Occipital lobe (tissue), 2 donors: Measurements from ENCODE around the gene TUBB4A. TPM values are rescaled to one million over a fixed set of nuclear protein-coding genes. Genes with fewer than 3 reads are reported as not detected.
"Not testable (repeated sequence)": the region's sequence is repeated elsewhere in the genome, so short reads cannot be mapped to it uniquely, and the experiment has no call there.

Experiments
- DNase-seq: peaks from one replicate; lab custom pipeline; 2025; lab: John Stamatoyannopoulos, UW
- total RNA-seq: library from RNA; depleted of rRNA; stranded (reverse); fragments of >200 nt; gene quantifications from one replicate; pipeline ENCODE4 v1.2.3, GENCODE V29; 2014

The TUBB4A gene
- total RNA-seq = 135 TPM

DNA sequence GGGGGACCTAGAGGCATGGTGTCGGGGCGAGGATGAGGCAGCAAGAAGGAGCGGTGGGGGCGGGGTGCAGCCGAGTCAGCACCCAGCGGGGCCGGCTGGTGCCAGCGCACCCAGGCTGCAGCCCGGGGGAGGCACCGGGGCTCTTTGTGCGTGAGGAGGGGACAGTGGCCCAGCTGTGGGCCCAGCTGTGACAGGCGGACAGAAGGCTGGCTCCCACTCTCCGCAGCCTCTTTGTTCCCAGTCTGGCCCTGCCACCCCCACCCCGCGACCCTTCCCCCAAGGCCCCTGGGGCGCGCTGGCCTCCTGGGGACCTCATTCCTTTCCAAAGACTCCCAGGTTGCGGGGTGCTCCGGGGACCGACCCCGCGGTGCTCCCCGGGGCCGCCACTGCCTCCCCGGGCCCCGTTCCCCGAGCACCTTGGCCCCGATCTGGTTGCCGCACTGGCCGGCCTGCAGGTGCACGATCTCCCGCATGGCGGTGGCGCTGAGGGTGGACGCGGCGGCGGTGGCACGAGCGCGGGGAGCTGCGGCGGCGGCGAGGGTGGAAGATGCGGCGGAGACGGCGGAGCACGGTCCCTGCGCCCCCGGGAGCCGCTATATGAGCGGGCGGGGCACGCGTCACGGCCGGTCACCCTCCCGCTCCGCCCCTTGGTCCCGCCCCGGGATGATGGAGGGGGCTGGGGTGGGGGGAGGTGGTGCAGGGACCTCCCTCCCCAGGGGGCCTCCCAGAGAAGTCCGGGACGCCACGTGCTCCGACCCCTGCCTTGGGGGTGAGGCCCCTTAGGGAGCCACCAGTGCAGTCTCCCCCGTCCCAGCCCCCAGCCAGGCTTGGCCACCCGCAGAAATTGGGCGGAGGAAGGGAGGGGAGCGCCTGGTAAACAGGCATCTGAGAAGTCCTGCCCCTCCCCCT, at the start of gene TUBB4A:
Gene TUBB4A, minus strand, starts transcription at position 570 of the 909 bp plus-strand sequence. Its CDS starts 97 bp downstream, at position 473.
- peak; percentile 75 for DNase-seq

DNA sequence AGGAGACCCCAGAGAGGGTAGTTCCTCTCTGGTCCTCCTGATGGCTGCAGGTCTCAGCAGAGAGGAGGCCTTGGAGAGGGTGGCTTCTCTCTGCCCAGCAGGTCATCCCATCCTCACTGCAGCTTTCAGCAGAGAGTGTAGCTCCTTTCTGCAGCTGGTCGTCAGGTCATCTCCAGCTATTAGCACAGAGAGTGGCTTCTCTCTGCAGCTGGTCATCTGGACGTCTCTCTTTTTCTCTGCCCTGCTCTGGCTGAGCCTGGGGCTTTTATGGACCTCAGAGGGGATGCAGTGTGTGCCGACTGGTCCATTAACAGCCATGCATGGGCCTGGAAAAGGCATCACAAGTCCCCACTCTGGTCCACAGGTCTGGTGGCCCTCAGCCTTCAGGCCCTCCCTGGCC, 49.0 kb upstream of the TUBB4A start:
- DNase-seq = no peak

DNA sequence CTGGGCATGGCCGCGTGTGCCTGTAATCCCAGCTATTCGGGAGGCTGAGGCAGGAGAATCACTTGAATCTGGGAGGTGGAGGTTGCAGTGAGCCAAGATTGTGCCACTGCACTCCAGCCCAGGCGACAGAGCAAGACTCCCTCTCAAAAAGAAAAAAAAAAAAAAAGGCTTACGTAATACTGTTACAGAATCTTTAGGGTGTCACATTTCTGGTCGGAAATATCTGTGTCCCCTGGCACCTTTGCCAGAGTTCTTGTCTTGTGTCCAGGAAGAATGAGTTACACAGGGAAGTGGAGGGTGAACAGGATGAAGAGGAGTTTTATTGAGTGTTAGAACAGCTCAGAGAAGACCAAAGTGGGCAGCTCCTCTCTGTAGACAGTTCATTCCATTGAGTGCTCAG, 48.6 kb upstream of the TUBB4A start:
- DNase-seq = not testable (repeated sequence)

DNA sequence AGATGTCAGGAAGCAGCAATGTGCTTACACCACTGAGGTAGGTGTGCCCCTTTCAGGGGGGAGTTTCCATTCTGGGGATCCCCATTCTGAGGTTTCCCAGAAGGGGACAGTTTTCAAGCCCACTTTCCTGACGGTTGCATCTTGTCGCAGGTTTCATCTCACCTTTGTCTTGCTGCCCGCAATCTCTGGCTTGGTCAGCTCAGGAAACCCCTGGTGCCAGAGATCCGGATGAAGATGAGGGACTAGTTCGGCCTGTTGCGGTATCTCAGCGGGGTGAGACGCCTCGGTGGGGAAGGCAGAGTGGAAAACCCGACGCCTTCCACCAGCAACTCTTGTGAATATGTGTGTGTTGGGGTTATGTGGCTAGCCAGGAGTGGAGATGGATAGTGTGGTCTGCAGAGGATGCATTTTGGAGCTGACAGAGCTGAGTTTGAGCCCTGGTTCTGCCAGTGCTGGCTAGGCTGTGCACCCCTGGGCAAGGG, 41.8 kb upstream of the TUBB4A start:
- DNase-seq = no peak

DNA sequence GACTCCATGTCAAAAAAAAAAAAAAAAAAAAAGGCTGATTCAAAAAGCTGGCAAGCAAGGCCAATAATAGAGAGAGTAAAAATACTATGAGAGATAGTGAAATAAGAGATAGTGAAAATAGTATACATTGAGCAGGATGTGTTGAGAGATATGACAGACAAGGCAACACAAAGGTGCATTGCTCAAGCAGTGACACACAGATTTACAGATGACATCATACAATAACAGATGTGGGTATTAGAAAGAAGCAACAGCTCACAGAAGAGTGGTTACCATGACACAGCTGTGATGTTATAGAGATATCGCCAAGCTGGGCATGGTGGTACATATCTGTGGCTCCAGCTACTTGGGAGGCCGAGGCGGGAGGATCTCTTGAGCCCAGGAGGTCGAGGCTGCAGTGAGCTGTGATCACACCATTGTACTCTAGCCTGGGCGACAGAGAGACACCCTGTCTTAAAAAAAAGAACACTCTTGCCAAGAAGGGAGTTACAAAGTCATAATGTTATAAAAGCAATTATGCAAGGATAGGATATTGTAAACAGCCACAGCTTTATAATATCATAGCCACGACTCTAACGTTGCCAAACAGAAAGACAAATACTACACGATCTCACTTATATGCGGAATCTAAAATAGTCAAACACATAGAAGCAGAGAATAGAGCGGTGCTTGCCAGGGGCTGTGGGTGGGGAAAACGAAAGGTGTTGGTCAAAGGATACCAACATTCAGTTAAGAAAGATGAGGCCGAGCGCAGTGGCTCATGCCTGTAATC, 39.0 kb upstream of the TUBB4A start:
- DNase-seq = no peak

DNA sequence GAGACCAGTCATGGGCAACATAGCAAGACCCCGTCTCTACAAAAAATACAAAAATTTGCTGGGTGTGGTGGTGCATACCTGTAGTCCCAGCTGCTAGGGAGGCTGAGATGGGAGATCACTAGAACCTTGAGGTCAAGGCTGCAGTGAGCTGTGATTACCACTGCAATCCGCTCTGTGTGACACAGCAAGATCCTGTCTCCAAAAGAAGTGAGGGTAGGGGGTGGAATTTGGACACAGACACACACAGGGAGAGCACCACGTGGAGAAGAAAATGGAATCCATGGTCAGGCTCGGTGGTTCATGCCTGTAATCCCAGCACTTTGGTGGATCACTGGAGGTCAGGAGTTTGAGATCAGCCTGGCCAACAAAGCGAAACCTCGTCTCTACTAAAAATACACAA, 37.4 kb upstream of the TUBB4A start:
- no peak for DNase-seq

DNA sequence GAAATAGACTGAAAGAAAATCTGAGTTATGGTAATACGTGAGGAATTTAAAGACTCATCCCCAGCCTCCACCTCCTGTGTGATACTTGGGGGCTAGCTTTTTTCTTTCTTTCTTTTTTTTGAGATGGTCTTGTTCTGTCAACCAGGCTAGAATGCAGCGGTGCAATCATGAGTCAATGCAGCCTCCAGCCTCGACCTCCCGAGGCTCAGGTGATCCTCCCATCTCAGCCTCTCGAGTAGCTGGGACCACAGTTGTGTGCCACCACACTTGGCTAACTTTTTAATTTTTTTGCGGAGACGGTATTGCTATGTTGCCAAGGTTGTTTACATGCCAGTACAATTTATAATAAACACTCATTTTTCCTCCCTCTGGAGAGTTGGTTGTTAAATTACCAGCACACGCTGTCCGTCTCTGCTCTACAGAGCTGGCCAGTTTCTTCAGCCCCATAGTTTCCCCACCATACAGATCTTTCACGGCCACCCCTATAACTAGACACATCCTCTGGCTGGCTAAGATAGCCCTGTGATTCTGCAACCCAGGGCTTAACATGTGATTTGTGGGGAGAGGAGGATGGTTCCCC, 33.5 kb upstream of the TUBB4A start:
- DNase-seq = no peak

DNA sequence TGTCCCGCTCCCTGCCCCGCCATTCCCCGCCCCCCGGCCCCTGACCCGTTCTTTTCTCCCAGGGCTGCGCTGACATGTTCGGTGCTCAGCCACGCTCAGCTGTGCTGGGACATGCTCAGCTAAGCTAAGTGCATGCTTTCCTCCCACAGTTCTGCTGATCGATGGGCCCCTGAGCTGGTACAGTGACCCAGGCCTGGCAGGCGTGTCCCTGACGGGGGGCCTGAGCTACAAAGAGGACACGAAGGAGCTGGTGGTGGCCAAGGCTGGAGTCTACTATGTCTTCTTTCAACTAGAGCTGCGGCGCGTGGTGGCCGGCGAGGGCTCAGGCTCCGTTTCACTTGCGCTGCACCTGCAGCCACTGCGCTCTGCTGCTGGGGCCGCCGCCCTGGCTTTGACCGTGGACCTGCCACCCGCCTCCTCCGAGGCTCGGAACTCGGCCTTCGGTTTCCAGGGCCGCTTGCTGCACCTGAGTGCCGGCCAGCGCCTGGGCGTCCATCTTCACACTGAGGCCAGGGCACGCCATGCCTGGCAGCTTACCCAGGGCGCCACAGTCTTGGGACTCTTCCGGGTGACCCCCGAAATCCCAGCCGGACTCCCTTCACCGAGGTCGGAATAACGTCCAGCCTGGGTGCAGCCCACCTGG, 32.5 kb upstream of the TUBB4A start:
- no peak for DNase-seq

DNA sequence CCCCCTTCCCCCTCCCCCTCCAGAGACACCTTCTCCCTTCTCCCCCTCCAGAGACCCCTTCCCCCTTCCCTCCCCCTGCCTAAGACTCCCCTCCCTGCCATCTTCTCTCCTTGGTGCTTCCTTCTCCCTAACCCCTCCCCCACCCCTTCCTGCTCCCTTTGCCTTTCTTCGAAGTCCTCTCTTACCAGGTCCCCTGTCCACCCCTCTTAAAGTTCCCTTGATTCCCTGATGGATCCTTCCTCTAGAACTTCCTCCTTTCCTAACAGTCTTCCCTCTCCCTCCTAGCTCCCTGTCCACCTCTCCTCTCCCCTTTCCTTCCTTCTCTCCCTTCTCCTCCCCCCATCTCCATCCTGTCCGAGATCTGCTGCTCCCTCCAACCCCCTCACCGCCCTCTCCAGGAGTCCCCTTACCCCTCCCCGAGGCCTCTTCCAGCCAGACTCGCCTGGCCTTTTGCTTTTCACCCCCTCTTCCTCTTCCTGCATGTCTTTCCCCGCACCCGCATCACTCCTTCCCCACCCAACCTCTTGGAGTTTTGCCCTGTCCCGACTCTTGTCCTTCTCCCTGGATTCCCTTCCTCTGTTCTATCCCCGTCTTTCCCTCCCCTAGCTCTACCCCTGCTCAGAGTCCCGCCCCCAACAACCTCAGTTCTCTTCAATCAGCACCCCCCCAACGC, 31.8 kb upstream of the TUBB4A start:
- no peak for DNase-seq

DNA sequence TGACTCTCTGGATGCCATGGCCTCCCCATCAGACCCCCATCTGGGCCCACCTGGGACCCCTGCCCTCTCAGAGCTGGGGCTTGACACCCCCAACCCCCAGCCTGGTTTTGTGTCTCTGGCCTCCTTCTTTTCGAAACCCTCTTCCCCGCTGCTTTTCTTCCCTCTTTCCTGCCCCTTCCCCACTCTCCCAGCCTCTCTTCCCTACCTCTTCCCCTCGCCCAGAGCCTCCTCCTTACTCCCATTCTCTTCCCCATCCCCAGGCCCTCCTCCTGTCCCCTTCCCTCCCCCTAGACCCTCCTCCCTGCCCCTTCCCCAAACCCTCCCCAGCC, 30.9 kb upstream of the TUBB4A start:
- no peak for DNase-seq

DNA sequence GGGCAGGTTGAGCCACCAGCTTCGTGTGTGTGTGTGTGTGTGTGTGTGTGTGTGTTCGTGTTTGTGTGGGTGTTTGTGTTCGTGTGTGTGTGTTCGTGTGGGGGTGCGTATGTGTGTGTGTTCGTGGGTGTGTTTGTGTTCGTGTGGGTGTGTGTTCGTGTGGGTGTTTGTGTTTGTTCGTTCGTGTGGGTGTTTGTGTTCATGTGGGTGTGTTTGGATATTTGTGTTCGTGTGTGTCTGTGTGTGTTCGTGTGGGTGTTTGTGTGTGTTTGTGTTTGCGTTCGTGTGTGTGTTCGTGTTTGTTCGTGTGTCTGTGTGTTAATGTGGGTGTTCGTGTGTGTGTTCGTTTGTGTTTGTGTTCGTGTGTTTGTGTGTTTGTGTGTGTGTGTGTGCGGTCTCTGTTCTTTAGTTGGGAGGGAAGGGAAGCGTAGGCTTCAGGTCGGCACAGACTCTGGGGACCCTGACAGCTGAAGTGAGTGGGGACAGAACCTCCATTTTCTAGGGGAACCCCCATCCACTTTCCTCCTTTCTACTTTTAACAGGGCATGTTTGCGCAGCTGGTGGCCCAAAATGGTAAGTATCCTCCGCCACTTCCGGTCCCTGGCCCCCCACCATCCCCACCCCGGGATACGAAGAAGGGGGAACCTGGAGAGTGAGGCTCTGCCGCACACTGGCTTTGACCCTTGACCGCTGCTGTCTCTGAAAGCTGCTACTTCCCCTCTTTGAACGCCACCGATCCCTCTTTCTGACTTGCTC, 30.3 kb upstream of the TUBB4A start:
- no peak for DNase-seq

DNA sequence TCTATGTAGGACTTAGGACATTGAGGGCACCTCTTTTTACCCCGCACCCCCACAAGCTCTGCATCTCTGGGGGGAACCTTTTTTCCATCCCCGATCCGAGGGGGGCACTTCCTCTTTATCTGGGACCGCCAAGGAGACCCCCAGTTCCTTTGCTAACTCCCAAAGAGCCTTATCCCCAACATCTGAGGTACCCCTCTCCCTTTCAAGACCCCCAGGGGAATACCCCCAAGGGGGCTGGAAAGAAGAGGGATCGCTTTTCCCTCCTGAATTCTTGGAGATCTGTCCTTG, 29.8 kb upstream of the TUBB4A start:
- no peak for DNase-seq

DNA sequence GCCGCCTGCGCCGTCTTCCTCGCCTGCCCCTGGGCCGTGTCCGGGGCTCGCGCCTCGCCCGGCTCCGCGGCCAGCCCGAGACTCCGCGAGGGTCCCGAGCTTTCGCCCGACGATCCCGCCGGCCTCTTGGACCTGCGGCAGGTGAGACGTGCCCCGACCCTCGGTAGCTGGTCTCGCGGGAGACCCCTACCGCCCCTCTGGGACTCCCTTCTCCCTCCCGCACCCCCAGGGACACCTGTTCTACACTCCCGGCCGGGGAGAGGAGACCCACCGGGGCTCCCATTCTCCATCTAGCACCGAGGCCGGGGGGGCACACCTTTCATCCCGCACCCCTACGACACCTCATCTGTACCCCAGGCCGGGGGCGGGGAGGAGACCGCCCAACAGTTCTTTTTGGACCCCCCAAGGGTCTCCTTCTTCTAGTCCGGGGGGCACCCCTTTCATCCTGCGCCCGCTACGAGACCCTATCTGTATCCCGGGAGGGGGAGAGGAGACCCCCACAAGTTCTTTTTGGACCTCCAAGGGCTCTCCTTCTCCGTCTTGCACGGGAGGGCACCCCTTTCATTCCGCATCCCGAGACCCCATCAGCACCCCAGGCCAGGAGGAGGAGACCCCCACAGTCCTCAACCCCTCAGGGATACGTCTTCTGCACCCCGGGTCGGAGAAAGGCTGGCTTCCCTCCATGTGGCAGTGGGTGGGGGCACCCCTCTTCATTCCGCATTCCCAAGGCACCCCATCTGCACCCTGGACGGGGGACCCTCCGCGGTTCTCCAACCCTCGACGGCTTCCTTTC, 29.2 kb upstream of the TUBB4A start:
- DNase-seq = no peak

DNA sequence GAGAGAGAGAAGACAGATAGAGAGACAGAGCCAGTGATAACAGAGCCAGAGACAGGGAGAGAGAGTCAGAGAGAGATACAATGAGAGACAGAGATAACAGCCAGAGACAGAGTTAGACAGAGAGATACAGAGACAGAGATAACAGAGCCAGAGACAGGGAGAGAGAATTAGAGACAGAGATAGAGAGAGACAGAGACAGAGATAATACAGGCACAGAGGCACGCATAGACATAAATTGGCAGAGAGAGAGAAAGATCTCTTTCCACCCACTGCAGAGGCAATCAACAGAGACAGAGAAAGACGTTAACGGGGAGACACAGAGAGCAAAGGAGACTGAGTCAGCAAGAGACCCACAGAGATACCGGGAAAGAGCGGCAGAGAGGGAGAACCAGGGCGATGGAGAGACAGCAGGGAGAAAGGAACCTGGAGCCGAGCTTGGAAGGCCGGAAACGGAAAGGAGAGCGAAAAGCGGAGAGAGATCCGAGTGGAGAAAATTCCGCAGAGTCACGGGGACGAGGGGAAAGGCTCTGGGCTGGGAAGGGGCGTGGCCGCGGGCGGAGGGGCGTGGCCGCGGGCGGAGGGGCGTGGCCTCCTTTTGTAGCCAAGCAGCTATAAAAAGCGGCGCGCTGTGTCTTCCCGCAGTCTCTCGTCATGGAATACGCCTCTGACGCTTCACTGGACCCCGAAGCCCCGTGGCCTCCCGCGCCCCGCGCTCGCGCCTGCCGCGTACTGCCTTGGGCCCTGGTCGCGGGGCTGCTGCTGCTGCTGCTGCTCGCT, 28.5 kb upstream of the TUBB4A start, which contains the start of gene TNFSF9:
Gene TNFSF9, plus strand, starts transcription at position 641 of the 777 bp plus-strand sequence. Its CDS starts 11 bp downstream, at position 652.
- DNase-seq = peak; percentile 92

DNA sequence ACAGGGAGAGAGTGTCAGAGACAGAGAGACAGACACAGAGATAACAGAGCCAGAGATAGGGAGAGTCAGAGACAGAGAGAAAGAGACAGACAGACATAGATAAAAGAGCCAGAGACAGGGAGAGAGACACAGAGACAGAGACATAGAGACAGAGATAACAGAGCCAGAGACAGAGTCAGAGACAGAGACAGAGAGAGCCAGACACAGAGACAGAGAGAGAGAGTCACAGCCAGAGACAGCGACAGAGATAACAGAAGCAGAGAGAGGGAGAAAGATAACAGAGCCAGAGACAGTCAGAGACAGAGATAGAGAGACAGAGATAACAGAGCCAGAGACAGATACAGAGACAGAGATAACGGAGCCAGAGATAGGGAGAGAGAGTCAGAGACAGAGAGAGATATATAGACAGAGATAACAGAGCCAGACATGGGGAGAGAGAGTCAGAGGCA, 27.9 kb upstream of the TUBB4A start:
- no peak for DNase-seq

DNA sequence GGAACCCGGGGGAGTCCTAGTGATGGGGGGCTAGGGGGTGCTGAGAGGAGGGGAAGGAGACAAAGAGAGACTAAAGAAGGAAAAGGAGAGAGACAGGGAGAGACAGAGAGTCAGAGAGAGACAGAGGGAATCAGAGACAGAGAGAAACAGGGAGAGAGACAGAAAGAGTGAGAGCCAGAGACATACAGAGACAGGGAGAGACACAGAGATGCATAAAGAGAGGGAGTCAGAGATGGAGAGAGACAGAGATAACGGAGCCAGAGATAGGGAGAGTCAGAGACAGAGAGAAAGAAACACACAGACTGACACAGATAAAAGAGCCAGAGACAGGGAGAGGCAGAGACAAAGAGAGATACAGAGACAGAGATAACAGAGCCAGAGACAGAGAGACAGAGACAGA, 27.2 kb upstream of the TUBB4A start:
- no peak for DNase-seq

DNA sequence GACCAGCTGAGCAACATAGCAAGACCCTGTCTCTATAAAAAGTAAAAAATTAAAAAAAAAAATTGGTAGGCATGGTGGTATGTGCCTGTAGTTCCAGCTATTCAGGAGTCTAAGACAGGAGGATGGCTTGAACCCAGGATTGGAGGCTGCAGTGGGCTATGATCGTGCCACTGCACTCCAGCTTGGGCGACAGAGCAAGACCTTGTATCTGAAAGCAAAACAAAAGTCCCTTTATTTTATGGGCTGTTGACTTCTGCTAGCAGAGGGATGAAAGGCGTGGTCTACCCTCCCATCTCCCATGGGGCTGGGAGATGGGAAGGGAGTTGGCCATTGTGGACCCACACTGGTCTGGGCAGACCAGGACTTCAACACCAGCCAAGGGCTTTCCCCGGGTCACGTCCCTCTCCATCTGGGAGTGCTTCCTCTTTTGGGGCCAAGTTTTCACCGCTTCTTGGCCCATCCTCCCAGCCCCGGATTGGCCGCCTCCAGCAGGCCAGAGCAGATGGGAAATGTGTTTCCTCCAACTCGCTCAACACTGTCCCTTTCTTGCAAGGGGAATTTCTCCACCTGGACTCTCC, 26.5 kb upstream of the TUBB4A start:
- DNase-seq = peak; percentile 36

DNA sequence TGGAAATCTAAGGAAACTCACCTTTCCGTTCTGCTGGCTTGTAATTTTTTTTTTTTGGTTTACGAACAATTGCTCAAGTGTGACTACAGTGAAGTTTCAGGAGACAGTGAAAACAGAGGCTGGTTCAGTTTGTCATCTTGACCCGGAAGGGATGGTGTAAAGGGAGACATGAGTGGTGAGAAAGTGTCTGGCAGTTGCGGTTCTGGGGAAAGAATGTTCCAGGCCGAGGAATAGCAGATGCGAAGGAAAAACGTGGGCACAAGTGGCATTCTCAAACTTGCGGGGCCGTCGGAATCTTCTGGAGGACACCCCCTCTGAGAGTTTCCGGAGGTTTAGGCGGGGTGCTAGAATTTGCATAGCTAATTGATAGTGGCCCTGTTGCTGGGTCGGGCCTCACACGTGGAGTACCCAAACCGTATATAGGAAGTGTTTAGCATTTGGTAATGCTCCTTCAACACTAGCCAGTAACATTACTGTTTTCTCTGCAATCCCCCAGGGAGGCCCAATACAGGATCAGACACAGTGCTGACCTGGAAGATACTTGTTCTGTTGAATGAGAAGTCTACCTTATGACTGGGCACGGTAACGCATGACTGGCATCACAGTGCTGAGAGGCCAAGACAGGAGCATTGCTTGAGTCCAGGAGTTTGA, 25.9 kb upstream of the TUBB4A start:
- no peak for DNase-seq
